ENCODE data around the gene AGR2. TPM values are rescaled to one million over a fixed set of nuclear protein-coding genes. Genes with fewer than 3 reads are reported as not detected.

The AGR2 gene
- total and polyA plus RNA-seq, 7 donors, result 0.07 to 0.20 (median 0.17) TPM; not detected in 4

Other genes starting within 250 kb of the AGR2 start
- 10 to 100 TPM in 3 of 4 donors, 1 to 10 TPM in 1; 7.7 to 16.2 (median 11.3) TPM for gene ANKMY2, start 159.2 kb downstream of the AGR2 start, total RNA-seq
- 1 to 10 TPM; 4.5 to 9.9 (median 5.9) TPM for gene ANKMY2, start 159.2 kb downstream of the AGR2 start, polyA plus RNA-seq
- gene BZW2, start 158.8 kb downstream of the AGR2 start, total RNA-seq, result 100 to 1,000 TPM; 133 to 163 (median 155) TPM
- gene BZW2, start 158.8 kb downstream of the AGR2 start, polyA plus RNA-seq, result 100 to 1,000 TPM in 2 of 3 donors, 10 to 100 TPM in 1; 83.7 to 133 (median 101) TPM
- 1 to 10 TPM; 4.8 to 9.5 (median 8.5) TPM for gene TSPAN13, start 51.2 kb downstream of the AGR2 start, total RNA-seq
- 10 to 100 TPM in 1 of 3 donors, 1 to 10 TPM in 2; 8.7 to 16.2 (median 10.0) TPM for gene TSPAN13, start 51.2 kb downstream of the AGR2 start, polyA plus RNA-seq
- gene AGR3, start 77.0 kb upstream of the AGR2 start, total RNA-seq, result not detected
- gene AGR3, start 77.0 kb upstream of the AGR2 start, polyA plus RNA-seq, result under 1 TPM in 1 of 3 donors, not detected in 2; 0.31 TPM